Activated T-cell treated with anti-CD3 and anti-CD28 coated beads, Interleukin-2, amount 50 U/mL, for 1 hour (primary cell): ENCODE results near the gene ME3.
"Not testable (repeated sequence)": the region's sequence is repeated elsewhere in the genome, so short reads cannot be mapped to it uniquely, and the experiment has no call there.

Source experiments
- DNase-seq: peaks from one replicate; pipeline ENCODE4 v3.0.0-alpha.2; 2020

ME3 gene

GRCh38 chr11:86453290-86454030, 219.0 kb downstream of the ME3 start:
- no peak for DNase-seq

- DNase-seq: no peak
Observed at GRCh38 chr11:86449993-86450629, 222.3 kb downstream of the ME3 start.

- no peak for DNase-seq
Observed at GRCh38 chr11:86447763-86448480, 224.5 kb downstream of the ME3 start.

GRCh38 chr11:86446924-86447285, 225.5 kb downstream of the ME3 start:
- no peak for DNase-seq

GRCh38 chr11:86446163-86446923, 226.1 kb downstream of the ME3 start:
- DNase-seq: no peak

GRCh38 chr11:86444981-86445380, 227.4 kb downstream of the ME3 start:
- DNase-seq: no peak

- DNase-seq: no peak
Observed at GRCh38 chr11:86443415-86443814, 229.0 kb downstream of the ME3 start.

GRCh38 chr11:86442827-86443226, 229.6 kb downstream of the ME3 start:
- no peak for DNase-seq

- no peak for DNase-seq
Observed at GRCh38 chr11:86442420-86442819, 230.0 kb downstream of the ME3 start.

- no peak for DNase-seq
Observed at GRCh38 chr11:86440843-86441242, 231.6 kb downstream of the ME3 start.

- DNase-seq: no peak
Observed at GRCh38 chr11:86440305-86440716, 232.1 kb downstream of the ME3 start.

- DNase-seq: no peak
Observed at GRCh38 chr11:86438685-86439084, 233.7 kb downstream of the ME3 start.

GRCh38 chr11:86435711-86436110, 236.7 kb downstream of the ME3 start:
- no peak for DNase-seq

- DNase-seq: not testable (repeated sequence)
Observed at GRCh38 chr11:86433361-86434095, 238.9 kb downstream of the ME3 start.

GRCh38 chr11:86431258-86431657, 241.2 kb downstream of the ME3 start:
- no peak for DNase-seq

- DNase-seq: no peak
Observed at GRCh38 chr11:86427441-86427840, 245.0 kb downstream of the ME3 start.

- not testable (repeated sequence) for DNase-seq
Observed at GRCh38 chr11:86423488-86423887, 248.9 kb downstream of the ME3 start.

- no peak for DNase-seq
Observed at GRCh38 chr11:86422371-86422770, 250.0 kb downstream of the ME3 start.

GRCh38 chr11:86421946-86422345, 250.5 kb downstream of the ME3 start:
- no peak for DNase-seq

GRCh38 chr11:86418917-86419316, 253.5 kb downstream of the ME3 start:
- no peak for DNase-seq

GRCh38 chr11:86418513-86418912, 253.9 kb downstream of the ME3 start:
- no peak for DNase-seq

- no peak for DNase-seq
Observed at GRCh38 chr11:86418106-86418505, 254.3 kb downstream of the ME3 start.

- DNase-seq: not testable (repeated sequence)
Observed at GRCh38 chr11:86416951-86417350, 255.5 kb downstream of the ME3 start.
